Choroid plexus epithelial cell (primary cell): ENCODE results near the gene PDHA1.

Experiments
- DNase-seq: peaks from one replicate; pipeline ENCODE4 v3.0.0-alpha.2; 2010; ENCODE audit warnings: low read depth
- H3K4me3 ChIP-seq: 2 replicates; pipeline ENCODE4 v1.5.1; 2011; ENCODE audit warnings: low read depth, mild to moderate bottlenecking, control low read depth, low read length, moderate library complexity
- CTCF ChIP-seq: conservative IDR thresholded peaks from 2 replicates; pipeline ENCODE4 v1.5.1; 2011; ENCODE audit warnings: low read depth, mild to moderate bottlenecking, control low read depth, inconsistent platforms, low read length, moderate library complexity

Gene PDHA1

GRCh38 chrX:19343535-19344408 lies at the start of gene PDHA1:
Gene PDHA1 (plus strand): TSS chrX:19343927. CDS start chrX:19344038, 111 bp downstream.
- peak within 1 kb of the TSS; percentile 81 for H3K4me3 ChIP-seq
- DNase-seq = peak; percentile 92
- TF ChIP-seq CTCF = no peak

DNA sequence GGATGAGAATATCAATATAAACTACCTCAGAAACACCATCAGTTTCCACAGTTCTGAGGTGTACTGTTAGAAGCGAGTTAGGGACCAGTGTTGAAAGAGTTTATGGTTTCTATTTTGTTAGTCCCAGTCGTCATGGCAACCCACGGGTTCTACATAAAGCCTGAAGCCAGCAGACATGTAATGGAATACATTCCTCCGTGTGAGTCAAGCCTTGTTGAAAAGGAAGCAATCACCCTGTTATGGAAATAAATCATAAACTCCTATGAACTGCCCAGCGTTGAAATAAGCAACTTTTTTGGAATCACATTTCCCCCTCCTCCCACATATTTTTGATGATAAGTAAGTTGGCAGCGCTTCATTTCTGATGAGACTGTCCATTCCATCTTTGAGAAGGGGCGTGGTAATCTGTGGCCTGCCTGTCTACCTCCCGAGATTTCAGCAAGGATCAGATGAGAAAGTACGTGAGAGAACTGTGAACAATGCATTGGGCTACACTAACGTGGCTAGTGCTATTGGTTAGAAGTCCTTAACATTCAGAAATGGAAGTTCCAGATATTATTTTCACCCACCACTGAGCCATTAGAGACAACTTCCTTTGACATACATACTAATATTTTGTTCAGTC lies 40.4 kb upstream of the PDHA1 start:
- H3K4me3 ChIP-seq = no peak overlapping the region
- peak; percentile 18 for DNase-seq

GRCh38 chrX:19326567-19326966 lies 17.2 kb upstream of the PDHA1 start:
- H3K4me3 ChIP-seq = no peak overlapping the region
- no peak for DNase-seq
- TF ChIP-seq CTCF = no peak

More for the DNA sequence above, 40.4 kb upstream of the PDHA1 start:
- no peak for TF ChIP-seq CTCF

DNA sequence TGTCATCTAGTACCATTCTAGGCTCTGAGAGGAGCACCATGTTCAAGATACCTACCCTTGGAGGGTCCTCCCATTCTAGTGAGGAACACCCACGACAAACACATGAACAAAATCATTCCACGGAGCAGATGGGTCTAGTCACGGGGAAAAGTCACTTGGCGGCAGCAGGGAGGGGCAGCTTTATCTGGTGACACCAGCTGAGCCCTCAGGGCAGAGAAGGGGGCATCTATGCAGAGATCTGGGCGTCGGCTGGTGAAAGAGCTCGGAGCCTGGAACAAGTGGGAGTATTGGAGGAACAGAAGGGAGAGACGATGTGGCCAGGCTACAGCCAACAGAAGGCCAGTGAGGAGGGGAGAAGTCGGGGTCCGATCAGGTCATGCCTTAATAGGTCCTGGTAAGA lies 11.9 kb upstream of the PDHA1 start:
- H3K4me3 ChIP-seq = no peak overlapping the region
- DNase-seq = no peak
- no peak for TF ChIP-seq CTCF

DNA sequence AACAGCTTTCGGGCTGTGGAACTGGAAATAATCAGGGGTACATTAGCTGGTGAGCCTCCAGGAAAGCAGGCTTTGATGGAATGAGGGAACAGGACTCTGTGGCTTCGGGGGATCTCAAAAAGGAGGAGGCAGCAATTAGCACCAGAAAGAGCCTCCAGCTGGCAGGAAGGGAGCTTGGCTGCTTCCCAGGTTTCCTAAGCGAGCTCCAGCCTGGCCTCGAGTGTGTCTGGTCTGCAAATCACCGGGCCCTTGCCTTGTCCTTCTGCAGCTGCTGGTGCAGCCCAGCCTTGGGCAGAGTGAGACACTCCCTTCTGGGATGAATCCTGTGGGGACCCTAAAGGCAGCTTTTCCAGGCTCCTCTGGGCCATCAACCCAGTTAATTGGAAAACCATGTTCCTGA lies 10.7 kb upstream of the PDHA1 start:
- peak; percentile 33 for DNase-seq
- peak; percentile 8 for TF ChIP-seq CTCF
- no peak overlapping the region for H3K4me3 ChIP-seq

- peak; percentile 42 for TF ChIP-seq CTCF
- peak; percentile 59 for DNase-seq
- no peak overlapping the region for H3K4me3 ChIP-seq
These were observed 8.6 kb upstream of the PDHA1 start for GRCh38 chrX:19334945-19335626.
